ENCODE data around the gene ZNF664.
"Not testable (repeated sequence)": the region's sequence is repeated elsewhere in the genome, so short reads cannot be mapped to it uniquely, and the experiment has no call there.

The ZNF664 gene

GRCh38 chr12:123941624-123942237 is 31.3 kb upstream of the ZNF664 start:
- DNase-seq (ENCODE audit: low spot score), result no peak

GRCh38 chr12:123942238-123942653 is 30.8 kb upstream of the ZNF664 start:
- DNase-seq (ENCODE audit: low spot score), result no peak

- DNase-seq (ENCODE audit: low spot score), result no peak
These were observed 29.9 kb upstream of the ZNF664 start for GRCh38 chr12:123942911-123943648.

GRCh38 chr12:123943816-123944215 is 29.2 kb upstream of the ZNF664 start:
- DNase-seq (ENCODE audit: low spot score), result no peak

- DNase-seq (ENCODE audit: low spot score), result no peak
These were observed 28.3 kb upstream of the ZNF664 start for GRCh38 chr12:123944696-123945095.

- no peak for DNase-seq (ENCODE audit: low spot score)
These were observed 27.5 kb upstream of the ZNF664 start for GRCh38 chr12:123945287-123946151.

- DNase-seq (ENCODE audit: low spot score), result no peak
These were observed 26.9 kb upstream of the ZNF664 start for GRCh38 chr12:123946152-123946515.

GRCh38 chr12:123946516-123947505 is 26.2 kb upstream of the ZNF664 start:
- DNase-seq (ENCODE audit: low spot score), result not testable (repeated sequence)

GRCh38 chr12:123947531-123947930 is 25.5 kb upstream of the ZNF664 start:
- not testable (repeated sequence) for DNase-seq (ENCODE audit: low spot score)

GRCh38 chr12:123948401-123948795 is 24.6 kb upstream of the ZNF664 start:
- no peak for DNase-seq (ENCODE audit: low spot score)

GRCh38 chr12:123948796-123949769 is 23.9 kb upstream of the ZNF664 start:
- DNase-seq (ENCODE audit: low spot score), result no peak

- no peak for DNase-seq (ENCODE audit: low spot score)
These were observed 23.2 kb upstream of the ZNF664 start for GRCh38 chr12:123949770-123950165.

GRCh38 chr12:123950476-123951349 is 22.3 kb upstream of the ZNF664 start:
- no peak for DNase-seq (ENCODE audit: low spot score)

- no peak for DNase-seq (ENCODE audit: low spot score)
These were observed 21.5 kb upstream of the ZNF664 start for GRCh38 chr12:123951467-123951866.

- no peak for DNase-seq (ENCODE audit: low spot score)
These were observed 21.0 kb upstream of the ZNF664 start for GRCh38 chr12:123952037-123952436.

GRCh38 chr12:123954647-123955350 is 18.2 kb upstream of the ZNF664 start:
- DNase-seq (ENCODE audit: low spot score), result no peak

- no peak for DNase-seq (ENCODE audit: low spot score)
These were observed 16.8 kb upstream of the ZNF664 start for GRCh38 chr12:123956249-123956648.

GRCh38 chr12:123957196-123957595 is 15.8 kb upstream of the ZNF664 start:
- no peak for DNase-seq (ENCODE audit: low spot score)

- no peak for DNase-seq (ENCODE audit: low spot score)
These were observed 14.6 kb upstream of the ZNF664 start for GRCh38 chr12:123958462-123958861.
